NOMO-1 treated with DMSO at 0.1 percent for 48 hours (cell line): ENCODE measurements around the gene EEPD1.
A peak's percentile ranks its signal among the peaks of the same experiment; 100 is the strongest.
"Not testable (repeated sequence)": the region's sequence is repeated elsewhere in the genome, so short reads cannot be mapped to it uniquely, and the experiment has no call there.

Source experiments
- DNase-seq: peaks from one replicate; lab custom pipeline; 2025; ENCODE audit not compliant: unreplicated experiment; lab: John Stamatoyannopoulos, UW

EEPD1 gene

DNA sequence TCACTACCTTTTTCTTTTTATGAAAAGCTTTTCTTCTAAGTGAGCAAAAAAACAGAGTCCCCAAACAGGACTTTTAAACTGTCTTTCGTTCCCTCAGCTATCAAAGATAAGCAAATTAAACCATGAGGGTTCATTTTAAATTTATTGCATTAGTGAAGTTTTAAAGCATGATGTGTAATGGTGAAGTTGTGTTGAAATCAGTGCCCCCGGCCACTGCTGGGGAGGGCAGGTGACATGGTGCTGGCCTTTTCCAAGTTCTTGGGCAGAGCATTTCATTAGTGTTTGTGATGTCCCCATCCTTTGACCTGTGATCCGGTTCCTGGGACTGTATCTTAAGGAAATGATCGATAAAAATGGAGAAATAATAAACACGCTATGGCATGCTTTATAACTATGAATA lies 96.0 kb downstream of the EEPD1 start:
- no peak for DNase-seq

DNA sequence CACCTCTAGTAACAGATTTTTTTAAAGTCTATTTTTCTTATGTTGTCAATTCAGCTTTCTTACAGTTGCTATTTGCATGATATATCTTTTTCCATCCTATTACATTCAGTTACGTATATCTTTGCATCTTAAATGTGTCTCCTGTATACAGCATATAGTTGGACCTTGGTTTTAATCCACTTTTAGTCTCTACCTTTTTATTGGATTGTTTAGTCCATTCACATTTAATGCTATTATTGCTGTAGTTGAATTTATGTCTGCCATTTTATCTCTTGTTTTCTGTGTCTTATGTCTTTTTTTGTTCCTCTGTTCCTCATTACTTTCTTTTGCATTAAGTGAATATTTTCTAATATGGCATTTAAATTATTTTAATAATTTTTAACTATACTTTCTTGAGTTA lies 100.6 kb downstream of the EEPD1 start:
- no peak for DNase-seq

GRCh38 chr7:36258510-36259259 lies 105.6 kb downstream of the EEPD1 start:
- DNase-seq: not testable (repeated sequence)

GRCh38 chr7:36260481-36260880 lies 107.4 kb downstream of the EEPD1 start:
- no peak for DNase-seq

DNA sequence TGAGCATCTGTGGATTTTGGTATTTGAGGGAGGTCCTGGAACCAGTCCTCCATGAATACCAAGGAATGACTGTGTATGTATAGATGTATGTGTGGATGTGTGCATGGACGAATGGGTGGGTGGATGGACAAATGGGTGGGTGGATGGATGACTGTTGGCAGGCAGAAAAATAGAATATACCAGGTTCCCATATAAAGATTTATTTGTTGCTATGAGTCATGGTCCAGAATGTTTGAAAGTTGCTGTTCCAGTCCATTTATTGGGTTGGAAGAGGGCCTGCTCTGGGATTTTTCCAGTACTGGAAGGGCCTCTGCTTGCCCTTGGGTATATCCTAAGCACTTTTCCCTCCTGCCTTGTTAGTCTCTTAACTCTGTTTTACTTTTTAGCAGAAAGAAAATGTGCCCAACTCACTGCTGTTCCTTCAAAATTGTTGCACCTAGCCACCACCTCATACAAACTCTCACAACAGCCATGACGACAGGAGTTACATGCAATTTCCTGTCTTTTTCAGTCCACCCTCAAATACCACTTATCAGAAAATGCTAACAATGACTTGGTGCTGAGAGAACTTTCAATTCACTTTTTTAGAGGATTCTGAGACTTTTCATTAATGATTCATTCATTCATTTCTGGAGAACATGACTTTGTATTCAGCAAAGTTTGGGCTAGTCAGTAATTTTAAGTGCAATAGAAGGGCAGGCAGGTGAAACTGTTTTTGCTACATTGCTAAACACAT lies 108.1 kb downstream of the EEPD1 start:
- peak; percentile 71 for DNase-seq

DNA sequence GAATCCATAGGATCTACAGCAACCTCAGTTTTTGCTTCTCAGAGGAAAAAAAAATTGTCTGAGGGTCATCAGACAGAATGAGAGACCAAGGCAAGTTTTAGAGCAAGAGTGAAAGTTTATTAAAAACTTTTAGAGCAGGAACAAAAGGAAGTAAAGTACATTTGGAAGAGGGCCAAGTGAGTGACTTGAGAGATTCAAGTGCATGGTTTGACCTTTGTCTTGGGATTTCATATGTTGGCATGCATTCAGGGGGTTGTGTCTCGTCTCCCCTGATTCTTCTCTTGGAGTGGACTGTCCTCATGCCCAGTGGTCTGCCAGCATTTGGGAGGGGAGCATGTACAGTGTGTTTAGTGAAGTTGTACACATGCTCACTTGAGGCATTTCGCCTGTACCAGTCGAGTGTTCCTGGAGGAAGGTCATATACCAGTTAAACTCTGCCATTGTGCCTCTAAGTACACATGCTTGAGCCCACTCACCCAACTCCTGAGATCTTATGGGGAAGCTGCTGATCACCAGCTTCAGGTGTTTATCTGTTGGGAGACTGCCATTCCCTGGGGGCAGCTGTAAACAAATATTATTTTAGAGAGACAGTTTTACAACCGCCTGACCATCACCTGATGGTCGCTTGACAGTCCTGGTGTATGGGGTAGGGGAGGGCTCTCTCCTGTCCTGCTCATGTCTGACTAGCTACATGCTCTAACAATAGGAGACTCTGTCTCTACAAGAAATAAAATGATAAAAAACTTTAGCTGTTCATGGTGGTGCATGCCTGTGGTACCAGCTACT lies 109.4 kb downstream of the EEPD1 start:
- DNase-seq: peak; percentile 20

DNA sequence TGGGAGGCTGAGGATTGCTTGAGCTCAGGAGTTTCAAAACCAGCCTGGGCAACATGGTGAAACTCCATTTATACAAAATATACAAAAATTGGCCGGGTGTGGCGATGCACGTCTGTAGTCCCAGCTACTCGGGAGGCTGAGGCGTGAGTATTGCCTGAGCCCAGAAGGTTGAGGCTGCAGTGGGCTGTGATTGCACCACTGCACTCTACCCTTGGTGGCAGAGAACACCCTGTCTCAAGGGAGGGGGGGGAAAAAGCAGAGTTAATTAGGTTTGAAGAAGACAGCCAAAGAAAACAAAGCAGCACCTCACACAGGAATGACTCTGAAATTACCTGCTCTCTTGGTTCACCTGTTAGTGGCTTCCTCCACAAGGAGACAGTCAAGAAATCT lies 110.0 kb downstream of the EEPD1 start:
- DNase-seq: no peak

DNA sequence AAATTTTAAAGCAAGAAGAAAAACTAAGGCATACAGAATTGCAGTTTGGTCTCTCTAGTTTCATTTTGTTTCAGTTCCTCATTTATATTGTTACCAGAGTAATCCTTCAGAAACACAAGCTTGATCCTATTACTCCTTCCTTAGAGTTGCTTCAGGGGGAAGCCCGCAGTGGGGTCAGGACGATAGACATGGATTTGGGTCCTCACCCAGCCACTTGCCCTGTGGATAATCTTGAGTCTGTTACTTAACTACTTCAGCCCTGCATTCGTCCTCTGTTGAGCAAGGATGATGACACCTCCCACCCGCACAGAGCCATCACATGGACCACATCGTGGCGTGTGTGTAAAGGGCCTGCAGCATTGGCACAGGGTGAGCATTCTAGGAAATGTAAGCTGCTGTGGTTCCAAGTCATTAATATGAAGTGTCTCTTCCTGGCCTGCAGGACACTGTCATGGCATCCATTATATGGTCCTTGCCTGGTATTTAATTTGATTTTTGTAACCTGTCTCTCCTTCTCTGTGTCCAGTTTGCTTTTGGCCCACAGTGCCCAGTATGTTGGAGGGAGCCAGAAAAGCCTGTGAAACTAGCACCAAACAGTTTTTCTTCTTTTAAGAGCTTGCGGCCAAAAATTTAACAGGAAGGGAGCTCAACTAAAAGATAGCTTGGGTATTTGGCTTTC lies 111.2 kb downstream of the EEPD1 start:
- peak; percentile 89 for DNase-seq

- DNase-seq: no peak
These were observed 112.0 kb downstream of the EEPD1 start for GRCh38 chr7:36264913-36265516.

DNA sequence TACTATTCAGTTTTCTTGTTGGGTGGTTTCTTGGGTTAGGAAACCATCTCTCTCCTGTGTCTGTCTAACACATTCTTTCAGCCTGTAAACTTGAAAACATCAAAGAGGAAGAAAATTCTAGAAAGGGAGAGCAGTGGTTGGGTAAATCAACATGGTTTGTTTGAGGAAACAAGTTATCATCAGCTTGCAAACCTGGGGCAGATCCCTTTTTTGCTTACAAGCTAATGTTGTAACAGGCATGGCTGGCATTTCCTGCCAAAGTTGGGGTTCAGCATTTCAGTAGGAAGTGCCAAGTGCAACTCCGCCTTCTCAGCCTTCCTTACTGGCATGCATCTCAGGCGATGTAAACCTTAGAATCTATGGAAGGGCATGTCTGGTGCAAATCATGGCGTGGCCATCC lies 112.6 kb downstream of the EEPD1 start:
- peak; percentile 66 for DNase-seq

DNA sequence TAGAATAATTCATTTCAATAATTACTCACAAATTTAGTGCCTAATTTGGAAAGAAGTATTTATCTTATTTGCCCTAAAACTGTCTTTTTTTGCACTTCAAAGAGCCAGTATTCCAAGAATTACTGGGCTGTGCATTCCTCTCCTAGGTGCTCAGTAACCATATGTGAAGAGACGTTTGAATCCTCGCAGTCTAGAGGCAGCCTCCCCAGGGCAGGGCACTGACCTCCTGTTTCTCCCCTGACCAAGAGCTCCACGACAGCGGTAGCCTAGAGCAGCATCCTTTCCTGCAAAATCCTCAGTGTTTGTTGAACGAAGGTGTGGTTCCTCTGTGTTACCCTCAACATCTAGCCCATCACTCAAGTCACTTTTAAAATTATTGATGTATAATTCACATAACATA lies 113.1 kb downstream of the EEPD1 start:
- DNase-seq: no peak

GRCh38 chr7:36266683-36267082 lies 113.6 kb downstream of the EEPD1 start:
- DNase-seq: no peak

DNA sequence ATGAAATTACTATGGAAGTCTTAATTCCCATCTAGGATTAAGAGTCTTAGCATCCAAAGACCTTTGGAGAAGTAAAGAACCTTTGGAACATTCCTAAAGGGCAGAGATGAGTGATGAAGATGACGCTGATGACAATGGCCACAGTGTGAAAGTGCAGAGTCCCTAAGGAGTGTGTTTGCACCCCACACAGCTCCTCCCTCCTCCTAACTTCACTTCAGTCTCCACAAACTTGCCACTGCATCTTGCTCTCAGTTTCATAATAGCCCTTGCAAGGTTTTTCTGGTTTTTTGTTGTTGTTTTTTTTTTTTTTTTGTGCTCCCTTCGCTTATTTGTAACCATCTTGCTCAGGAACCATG lies 119.1 kb downstream of the EEPD1 start:
- no peak for DNase-seq

DNA sequence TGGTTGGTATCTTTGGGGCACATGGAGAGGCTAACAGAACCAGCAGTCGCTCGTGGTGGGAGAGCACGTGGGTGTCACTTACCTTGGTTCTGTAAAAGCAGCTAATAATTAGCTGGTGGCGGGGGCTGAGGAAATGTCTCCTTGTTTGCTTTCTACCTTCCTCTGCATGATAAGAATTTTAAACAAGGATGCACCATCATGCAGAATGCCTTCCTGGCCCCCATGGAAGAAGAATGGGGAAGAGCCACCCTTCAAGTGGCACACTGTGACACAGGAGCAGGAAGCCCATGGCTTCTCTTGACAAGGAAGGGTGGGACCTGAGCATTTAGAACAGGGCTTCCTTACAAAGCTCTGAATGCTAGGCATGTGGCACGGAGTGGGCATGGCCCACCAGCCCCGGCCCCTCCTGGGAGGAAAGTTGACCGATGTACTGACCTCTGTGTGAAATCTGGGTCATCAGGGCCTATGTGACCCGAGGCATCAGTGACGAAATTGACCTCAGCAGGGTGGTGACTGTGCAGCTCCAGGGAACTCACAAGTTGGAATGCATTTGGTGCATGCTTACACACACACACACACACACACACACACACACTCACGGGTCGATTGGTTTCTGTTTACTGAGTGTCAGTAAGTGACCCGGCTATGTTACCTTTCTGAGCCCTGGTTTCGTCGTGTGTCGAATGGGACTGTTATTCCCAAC lies 119.7 kb downstream of the EEPD1 start:
- DNase-seq: no peak

DNA sequence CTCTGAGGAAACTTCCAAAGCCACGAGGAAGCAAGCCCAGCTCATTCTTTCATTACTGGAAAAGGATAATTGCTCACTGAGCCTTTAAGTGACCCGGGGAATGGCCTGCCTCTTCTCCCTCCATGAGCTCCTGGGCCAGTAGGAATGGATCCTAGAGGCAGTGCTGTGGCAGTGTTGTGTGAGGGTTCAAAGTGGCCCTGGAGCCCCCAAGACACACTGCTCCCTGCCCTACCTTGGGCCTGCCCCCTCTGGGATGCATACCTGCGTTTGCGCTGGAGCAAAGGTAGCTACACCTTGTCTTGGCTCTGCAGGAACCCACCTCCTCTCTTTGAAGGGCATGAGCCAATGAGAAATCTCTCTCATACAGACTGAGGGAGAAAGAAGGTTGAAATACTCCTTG lies 120.8 kb downstream of the EEPD1 start:
- DNase-seq: no peak

DNA sequence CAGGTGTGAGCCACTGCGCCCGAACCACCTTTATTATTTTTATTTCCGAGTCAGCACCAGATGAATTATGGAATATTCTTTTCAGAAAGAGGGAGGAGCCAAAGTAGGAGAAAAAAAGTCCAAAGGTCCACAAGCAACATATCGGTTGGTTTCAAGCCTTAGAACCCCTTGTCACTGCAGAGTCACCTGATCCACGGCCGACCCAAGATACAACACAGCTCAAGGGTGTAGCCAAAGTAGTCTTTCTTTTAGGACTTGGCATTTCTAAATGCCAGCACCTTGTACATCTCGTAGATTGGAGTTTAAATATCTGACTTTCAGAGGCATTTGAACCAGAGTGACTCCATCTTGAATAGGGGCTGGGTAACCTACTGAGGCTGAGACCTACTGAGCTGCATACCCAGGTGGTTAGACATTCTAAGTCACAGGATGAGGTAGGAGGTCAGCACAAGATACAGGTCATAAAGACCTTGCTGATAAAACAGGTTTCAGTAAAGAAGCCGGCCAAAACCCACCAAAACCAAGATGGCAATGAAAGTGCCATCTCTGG lies 122.8 kb downstream of the EEPD1 start:
- DNase-seq: no peak

DNA sequence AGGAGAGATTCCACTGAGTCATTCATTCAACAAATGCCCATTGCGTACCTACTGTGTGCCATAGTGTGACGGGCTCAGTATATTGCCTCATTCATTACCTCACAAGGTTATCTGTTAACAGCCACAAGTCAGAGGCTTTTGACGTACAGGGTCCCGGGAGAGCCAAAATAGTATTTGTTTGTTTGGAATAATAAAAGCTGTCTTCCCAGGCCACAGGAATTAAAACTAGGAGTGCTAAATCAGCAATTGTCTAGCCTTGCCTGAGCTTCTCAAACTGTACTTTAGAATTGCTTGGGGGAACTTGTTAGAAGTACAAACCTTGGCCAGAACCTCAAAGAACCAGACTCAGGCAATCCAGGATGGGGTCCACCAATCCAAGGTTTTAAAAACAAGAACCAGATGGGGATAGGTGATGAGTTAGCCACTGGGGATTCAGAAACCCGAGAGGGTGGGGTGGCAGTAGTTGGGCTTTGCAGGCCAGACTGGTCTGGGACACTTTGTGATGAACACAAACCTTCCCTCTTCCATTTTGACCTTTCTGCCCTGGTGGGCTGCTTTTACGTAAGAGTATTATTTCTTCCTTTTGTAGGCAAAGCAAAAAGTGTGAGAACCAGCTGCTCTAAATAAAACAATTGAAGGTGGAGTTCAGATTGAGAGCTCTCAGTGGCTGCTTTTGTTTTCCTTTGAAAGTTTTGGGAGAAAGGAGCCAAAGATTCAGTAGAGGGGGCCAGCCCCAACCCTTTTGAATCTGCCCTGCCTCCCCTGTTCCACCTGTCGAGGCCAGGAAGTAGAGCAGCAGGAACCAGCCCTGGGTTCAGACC lies 123.6 kb downstream of the EEPD1 start:
- DNase-seq: no peak

DNA sequence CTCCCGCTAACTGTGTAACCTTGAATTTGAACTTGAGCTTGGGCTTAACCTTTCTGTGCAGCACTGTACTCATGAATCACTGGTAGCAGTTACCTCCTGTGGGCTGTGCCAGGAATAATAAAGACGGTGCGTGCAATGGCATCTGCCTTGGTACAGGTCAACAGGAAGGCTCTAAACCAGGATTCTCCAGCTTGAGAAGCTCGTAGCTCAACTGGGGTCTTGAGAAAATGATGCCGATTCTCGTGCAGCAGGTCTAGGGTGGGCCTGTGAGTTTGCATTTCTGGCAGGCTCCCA lies 124.1 kb downstream of the EEPD1 start:
- no peak for DNase-seq

DNA sequence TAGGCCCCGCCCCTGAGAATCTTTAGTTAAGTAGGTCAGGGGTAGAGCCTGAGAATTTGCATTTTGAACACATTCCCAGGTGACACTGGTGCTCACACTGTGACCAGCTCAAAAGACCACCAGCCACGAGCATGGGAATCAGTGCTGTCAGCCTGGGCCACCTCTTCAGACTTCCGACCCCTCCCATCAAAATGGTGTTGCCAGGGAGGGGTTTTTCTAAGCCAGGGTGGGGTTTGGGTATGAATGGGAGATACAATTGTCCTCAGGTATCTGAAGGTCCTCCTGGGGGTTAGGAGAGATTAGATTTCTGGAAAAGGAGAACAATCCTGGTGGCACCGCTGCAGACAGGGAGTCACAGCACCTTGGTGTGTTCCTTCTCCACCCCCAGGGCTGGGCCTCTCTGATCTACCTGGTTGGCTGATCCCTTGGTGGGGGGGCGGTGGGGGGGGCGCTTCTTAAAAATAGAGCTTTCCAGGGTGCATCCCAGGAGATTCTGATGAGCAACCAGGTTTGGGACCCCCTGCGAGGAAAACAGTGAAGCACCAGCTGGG lies 125.1 kb downstream of the EEPD1 start:
- DNase-seq: no peak
